Head of caudate nucleus (tissue), 42 donors: ENCODE measurements around the gene PDE4B.
"Not testable (repeated sequence)": the region's sequence is repeated elsewhere in the genome, so short reads cannot be mapped to it uniquely, and the experiment has no call there.

Experiments
- DNase-seq, 42 donors: peaks; one replicate each; pipeline versions ENCODE4 v3.0.0 to v3.0.0-alpha.2; 2020 to 2021; ENCODE audit warnings: mixed read lengths in 7 of 42
- intact Hi-C: fragments of 100-400 bp; cut with DNase I; formaldehyde crosslinking; loops from one replicate; pipeline ENCODE4 v1.15.0; 2022

Gene PDE4B

GRCh38 chr1:66383168-66383567 lies 590.5 kb downstream of the PDE4B start:
- no peak for DNase-seq
- intact Hi-C loops: no loop called here

GRCh38 chr1:66383611-66384010 lies 590.9 kb downstream of the PDE4B start:
- intact Hi-C loops: no loop called here
- DNase-seq: no peak

DNA sequence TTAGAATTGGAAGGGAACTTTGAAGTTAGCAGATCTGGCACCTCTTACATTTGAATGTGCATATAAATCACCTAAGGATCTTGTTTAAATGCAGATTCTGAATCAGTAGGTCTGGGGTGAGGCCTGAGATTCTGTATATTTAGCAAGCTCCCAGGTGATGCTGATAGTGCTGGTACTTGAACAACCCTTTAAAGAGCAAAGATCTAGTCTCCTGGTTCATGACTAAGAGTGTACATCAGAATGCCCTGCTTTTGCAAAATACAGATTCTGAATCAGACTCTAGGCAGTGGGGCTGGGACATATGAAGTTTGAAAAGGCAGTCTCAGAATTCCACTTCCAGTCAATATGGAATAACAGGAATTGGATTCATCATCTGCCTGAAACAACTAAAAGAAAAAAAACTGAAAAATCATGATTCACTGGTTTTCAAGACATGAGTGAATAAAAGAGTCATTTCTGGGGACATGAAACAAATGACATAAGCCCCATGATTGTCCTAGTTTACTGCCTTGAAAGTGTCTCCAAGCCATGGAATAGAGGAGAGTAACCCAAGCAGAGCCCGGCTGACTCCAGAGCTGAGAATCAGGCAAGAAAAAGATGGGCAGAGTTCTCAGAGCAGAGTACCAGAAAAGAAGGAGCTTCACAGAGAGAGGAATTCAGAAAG lies 591.7 kb downstream of the PDE4B start:
- no peak for DNase-seq
- intact Hi-C loops: no loop called here

- DNase-seq: no peak
- intact Hi-C loops: no loop called here
Measured at GRCh38 chr1:66386712-66387111, 594.0 kb downstream of the PDE4B start.

DNA sequence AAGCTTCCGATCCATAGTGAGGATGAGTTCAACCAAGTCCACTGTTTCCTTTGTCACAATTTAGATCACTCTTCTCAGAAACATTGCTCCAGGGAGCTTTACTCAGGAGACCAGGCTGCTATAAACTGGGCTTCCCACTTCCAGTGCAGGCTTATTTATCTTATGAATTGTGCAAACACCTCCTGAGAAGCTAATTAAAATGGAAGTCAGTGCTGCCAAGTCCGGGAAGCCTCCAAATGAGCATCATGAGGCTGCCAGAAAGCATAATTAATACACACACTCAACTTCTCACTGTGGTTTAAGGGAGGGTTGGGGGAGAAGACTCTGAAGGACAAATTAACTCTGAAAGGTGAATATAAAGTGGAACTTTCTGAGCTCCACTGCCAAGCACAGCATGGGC lies 596.2 kb downstream of the PDE4B start:
- DNase-seq: peak in 9 of 42 donors; percentile 24 to 71 (median 45)
- intact Hi-C loops: no loop called here

DNA sequence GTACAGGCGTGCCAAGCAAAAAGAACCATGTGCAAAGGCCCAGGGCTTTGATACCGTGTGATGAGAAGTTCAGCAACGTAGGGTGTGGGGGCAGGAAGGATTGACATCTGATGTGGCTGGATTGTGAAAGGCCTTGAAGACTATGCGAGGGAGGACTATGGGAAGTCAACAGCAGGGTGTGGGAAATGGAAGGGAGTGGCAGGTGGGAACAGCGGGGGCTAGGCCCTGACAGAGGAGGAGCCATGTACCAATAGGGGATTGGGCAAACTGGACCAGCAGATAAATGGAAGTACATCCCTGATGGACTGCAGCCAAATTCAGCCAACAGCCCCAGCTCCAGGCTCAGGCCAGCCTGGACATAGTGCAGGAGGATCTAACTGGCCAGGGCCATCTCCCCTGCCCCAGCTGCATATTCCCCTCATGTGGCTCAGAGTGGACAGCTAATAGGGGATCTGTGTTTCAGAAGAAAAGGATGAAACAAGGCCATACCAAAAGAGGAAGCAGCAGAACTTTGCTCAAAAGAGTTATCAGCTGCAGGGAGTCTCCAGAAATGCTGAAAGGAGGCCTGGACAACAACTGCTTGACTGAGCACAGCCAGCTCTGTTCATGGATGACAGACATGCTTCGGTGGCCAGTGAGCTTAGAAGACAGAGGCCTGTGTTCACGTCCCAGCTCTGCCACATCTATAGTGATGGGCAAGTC lies 601.0 kb downstream of the PDE4B start:
- intact Hi-C loops: no loop called here
- DNase-seq: no peak

DNA sequence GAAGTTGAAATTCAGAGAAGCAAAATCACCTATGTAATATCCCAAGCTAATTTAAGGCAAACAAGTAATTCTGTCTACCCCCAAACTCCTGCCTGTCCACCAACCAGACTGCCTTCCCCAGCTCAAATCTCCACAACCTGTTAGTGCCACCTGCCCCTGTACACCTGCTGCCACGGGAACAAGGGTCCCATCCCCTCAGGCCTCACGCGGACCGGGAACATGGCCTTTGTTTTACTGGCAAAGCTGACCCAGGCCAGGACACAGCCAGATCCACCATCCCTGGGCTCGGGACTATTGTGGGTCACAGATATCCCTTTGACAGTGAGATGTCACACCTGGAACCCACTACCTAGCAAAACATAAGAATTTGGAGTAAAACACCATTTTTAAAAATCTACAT lies 601.9 kb downstream of the PDE4B start:
- no peak for DNase-seq
- intact Hi-C loops: no loop called here

GRCh38 chr1:66395202-66396061 lies 602.7 kb downstream of the PDE4B start:
- intact Hi-C loops: no loop called here
- no peak for DNase-seq

DNA sequence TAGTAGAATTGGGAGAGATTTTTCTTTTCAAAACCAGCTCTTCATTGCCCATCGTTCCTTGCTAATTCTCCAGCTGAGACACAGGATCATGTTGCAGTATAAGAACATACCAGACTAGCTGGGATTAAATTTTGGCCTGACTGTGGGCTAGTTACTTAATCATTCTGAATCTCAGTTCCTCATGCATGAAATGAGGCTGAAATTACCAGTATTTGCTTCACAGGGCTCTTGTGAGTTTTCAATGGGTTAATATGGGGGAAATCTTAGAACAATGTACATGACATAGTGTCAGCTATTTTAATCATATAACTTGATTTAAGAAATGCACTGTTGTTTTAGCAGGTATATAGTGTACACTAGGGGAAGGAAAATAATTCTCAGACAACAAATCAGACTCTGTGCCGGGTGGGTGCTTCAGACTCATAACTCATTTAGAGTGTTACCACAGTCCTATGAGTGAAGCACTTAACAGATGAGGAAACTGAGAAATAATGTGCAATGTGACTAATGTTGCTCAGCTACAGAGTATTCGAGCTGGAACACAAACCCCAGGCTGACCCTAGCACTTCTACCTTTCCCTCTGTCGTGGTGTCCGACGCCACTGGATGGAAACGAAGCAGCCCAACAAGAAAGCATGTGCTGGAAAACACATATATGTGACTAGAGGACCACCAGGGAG lies 603.7 kb downstream of the PDE4B start:
- intact Hi-C loops: no loop called here
- no peak for DNase-seq

GRCh38 chr1:66397192-66397591 lies 604.5 kb downstream of the PDE4B start:
- no peak for DNase-seq
- intact Hi-C loops: no loop called here

GRCh38 chr1:66399888-66400529 lies 607.3 kb downstream of the PDE4B start:
- DNase-seq: no peak
- intact Hi-C loops: no loop called here

- no peak for DNase-seq
- intact Hi-C loops: no loop called here
Measured at GRCh38 chr1:66400660-66401059, 608.0 kb downstream of the PDE4B start.

GRCh38 chr1:66401244-66401643 lies 608.5 kb downstream of the PDE4B start:
- intact Hi-C loops: no loop called here
- no peak for DNase-seq

GRCh38 chr1:66402194-66402593 lies 609.5 kb downstream of the PDE4B start:
- intact Hi-C loops: no loop called here
- peak in 36 of 42 donors; percentile 10 to 76 (median 46) for DNase-seq

DNA sequence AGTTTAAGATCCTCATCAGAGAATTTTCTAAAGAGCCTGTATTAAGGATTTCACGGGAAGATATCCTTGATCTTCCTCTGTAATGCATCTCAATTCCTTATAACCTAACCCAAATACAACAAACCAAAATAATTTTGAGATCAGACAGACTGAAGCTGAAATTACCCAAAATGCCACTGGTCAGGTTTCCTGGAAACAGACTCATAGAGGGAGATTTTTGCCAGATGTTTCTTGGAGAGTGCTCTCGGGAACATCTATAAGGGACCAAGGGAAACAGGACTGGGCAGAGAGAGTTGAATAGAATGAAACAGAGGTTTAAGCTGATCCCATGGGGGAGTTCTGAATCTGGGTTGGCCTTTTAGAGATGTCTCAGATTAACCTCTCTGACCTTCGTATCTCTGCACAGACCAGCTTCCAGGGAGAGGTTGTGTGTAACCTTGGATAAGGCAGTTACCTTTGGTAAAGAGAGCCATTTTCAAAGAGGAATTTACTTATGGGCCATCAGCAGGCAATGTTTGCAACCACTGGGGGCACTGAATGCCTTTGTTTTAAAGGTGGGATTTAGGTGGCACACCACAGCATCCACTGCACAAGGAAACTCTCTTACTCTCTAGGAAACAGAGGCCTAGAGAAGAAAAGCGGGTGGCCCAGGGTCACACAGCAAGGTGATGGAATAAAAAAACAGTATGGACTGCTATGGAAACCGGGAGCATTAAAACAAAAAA lies 610.5 kb downstream of the PDE4B start:
- intact Hi-C loops: no loop called here
- no peak for DNase-seq

DNA sequence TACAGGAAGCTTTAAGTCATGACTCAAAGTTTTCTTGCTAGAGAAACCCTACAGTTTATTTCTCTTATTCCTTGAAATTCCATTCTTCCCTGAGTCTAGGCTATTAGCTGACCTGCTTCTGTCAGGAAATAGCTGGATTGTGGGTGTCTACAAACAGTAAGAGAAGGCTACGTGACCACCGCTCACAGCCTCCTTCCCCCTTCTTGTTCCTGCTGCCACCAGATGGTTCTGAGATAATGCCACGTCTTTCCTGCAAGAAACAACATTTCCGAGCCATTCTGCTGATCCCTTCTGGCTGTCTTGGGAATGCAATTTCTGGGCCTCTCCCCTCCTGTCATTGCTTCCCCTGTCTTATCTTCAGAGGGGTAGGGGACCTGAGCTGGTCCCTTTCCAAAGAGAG lies 612.4 kb downstream of the PDE4B start:
- no peak for DNase-seq
- intact Hi-C loops: no loop called here

DNA sequence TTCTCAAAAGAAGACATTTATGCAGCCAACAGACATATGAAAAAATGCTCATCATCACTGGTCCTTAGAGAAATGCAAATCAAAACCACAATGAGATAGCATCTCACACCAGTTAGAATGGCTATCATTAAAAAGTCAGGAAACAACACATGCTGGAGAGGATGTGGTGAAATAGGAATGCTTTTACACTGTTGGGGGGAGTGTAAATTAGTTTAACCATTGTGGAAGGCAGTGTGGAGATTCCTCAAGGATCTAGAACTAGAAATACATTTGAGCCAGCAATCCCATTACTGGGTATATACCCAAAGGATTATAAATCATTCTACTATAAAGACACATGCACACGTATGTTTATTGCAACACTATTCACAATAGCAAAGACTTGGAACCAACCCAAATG lies 618.8 kb downstream of the PDE4B start:
- intact Hi-C loops, DNase-seq: not testable (repeated sequence)

DNA sequence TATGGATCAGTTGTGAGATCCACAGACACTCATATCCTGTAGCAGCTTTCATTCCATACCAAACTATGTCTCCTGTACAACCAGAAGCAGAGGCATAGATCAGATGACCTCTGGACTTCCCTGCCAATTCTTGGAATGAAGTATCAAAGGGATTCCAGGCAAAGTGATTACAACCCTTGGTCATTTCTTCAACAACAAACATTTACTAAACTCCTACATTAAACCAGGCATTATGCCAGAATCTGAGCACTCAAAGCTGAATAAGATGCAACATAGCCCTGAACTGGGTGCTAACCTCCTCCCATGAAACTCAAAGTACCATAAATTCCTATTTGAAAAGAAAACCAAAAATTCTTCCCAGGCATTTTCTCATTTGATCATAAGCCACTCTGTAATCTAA lies 620.0 kb downstream of the PDE4B start:
- DNase-seq: no peak
- intact Hi-C loops: no loop called here
